Kidney epithelial cell (primary cell): Measurements from ENCODE around the gene ANP32A. TPM values are rescaled to one million over a fixed set of nuclear protein-coding genes. Genes with fewer than 3 reads are reported as not detected.

ENCODE experiments used
- DNase-seq: peaks from one replicate; pipeline ENCODE4 v3.0.0-alpha.2; 2010; ENCODE audit warnings: low read depth
- H3K27me3 ChIP-seq: 2 replicates; pipeline ENCODE4 v1.6.0; 2011; ENCODE audit warnings: low read length; ENCODE audit not compliant: control insufficient read depth, insufficient read depth
- H3K36me3 ChIP-seq: 2 replicates; pipeline ENCODE4 v1.5.1; 2011; ENCODE audit warnings: low read length; ENCODE audit not compliant: control insufficient read depth, insufficient read depth
- H3K4me3 ChIP-seq: 2 replicates; pipeline ENCODE4 v1.5.1; 2011; ENCODE audit warnings: low read depth, mild to moderate bottlenecking, control low read depth, low read length
- total RNA-seq: library from RNA; depleted of rRNA; stranded (reverse); fragments of >200 nt; gene quantifications from 2 replicates; pipeline ENCODE4 v1.2.3, GENCODE V29; 2015
- TF ChIP-seq, protein P1 (sequence below): IDR thresholded peaks from 2 replicates; pipeline ENCODE4 v1.5.1; 2011; ENCODE audit warnings: mild to moderate bottlenecking, moderate library complexity, low read length, control low read depth, inconsistent platforms; ENCODE audit not compliant: insufficient read depth, poor library complexity, severe bottlenecking

The ANP32A gene
- total RNA-seq, 1 donor from 2014 or later, result 46.8 TPM

DNA sequence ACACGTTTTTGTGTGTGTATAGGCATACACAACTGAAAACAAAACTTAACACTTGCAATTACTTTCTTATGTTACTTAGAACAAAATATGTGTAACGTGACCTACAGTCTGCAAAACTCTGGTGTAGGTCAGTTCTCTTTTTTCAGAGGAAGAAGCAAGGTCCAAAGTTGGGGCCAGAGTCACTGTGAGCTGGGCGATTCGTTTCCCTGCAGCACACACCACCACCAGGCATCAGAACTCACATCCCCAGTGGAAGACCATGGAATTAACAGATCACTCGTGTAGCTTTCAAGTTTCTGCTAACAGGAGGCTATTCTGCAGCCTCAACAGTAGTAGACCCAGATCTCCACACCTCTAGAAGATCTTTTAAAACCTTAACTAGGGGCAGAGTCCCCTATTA is 25.8 kb downstream of the ANP32A start:
- TF ChIP-seq, protein P1, sequence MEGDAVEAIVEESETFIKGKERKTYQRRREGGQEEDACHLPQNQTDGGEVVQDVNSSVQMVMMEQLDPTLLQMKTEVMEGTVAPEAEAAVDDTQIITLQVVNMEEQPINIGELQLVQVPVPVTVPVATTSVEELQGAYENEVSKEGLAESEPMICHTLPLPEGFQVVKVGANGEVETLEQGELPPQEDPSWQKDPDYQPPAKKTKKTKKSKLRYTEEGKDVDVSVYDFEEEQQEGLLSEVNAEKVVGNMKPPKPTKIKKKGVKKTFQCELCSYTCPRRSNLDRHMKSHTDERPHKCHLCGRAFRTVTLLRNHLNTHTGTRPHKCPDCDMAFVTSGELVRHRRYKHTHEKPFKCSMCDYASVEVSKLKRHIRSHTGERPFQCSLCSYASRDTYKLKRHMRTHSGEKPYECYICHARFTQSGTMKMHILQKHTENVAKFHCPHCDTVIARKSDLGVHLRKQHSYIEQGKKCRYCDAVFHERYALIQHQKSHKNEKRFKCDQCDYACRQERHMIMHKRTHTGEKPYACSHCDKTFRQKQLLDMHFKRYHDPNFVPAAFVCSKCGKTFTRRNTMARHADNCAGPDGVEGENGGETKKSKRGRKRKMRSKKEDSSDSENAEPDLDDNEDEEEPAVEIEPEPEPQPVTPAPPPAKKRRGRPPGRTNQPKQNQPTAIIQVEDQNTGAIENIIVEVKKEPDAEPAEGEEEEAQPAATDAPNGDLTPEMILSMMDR, result no peak
- H3K4me3 ChIP-seq, result no peak overlapping the region
- H3K36me3 ChIP-seq, result no peaks in the 10 kb centered on the region
- H3K27me3 ChIP-seq, result no peaks in the 10 kb centered on the region
- DNase-seq, result no peak

DNA sequence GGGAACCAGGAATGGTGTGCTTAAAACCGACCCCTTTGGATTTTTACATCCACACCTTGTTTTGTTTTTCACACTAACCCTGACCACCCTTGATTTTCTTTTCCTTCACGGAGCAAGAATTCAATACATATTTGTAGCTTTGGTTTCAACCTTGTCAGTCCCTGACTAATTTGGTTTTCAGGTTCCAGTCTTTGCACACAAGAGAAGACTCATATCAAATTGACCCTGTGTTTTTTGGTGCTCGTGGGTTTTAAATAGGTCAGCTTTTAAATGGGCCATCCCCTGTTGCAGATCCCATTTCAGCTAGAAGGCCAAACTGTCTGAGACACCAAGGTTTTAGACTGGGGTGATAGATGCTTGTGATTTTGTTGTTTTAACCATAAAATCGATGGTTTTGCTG is 26.4 kb downstream of the ANP32A start:
- Histone ChIP-seq H3K36me3 (no peaks in the 10 kb centered on the region), H3K27me3 (no peaks in the 10 kb centered on the region), H3K4me3 (no peak overlapping the region)
- DNase-seq, result no peak
- TF ChIP-seq, protein P1, result no peak

DNA sequence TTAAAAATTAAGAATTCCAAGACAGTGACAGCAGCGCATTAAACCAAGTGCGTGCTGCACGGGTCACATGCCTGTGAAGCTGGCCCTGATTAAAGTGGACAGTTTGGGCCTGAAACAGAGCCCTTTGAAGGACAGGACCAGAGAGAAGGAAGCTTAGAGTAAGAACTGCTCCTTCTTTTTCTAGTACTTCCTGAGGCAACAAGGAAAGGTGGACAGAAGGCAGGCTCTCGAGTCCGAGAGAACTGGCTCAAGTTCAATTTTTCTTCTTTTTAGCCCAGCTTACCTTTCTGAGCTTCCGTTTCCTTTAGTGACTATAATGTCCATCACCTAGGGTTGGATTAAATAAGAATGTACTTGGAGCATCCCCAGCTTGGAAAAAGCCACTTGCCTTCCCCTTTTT is 26.9 kb downstream of the ANP32A start:
- Histone ChIP-seq H3K27me3 (no peaks in the 10 kb centered on the region), H3K4me3 (no peak overlapping the region), H3K36me3 (no peaks in the 10 kb centered on the region)
- DNase-seq, result no peak
- TF ChIP-seq, protein P1, result no peak

DNA sequence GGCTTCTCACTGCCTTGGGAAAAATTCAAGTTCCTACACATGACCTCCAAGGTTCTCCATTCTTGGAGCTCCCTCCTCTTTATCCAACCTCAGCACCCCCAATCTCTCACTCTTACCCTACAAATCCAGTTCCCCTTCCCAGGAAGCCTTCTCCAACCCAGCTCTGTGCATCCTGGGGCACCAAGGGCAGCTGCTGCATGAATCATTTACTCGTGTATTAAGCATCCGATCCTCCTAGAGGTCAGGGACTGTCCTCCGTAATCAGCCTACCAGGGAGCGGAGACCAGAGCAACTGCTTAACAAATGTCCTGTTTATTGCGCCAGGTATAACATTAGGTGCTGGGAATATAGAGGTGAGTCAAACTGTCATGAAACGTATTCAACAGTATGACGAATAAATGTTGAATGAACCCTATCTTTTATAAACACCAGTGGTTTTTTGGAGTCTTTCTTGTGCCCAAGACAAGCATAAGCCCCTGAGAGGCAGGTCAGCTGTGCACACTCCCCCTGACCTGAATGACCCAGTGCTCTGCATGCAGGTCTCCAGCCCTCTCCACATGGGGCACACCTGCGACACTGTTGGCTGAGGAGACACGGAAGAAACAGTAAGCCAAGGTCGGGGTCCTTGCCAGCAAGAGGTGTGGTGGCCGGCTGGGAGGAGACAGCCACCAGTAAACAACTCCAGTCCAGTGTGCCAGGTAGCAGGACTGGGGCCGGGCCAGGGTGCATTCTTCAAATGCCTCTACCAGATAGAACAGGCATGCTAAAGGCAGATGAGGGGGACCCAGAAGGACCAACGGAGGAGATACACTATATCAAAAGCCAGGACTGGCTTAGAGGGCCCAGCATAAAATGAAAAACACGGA is 27.6 kb downstream of the ANP32A start:
- H3K36me3 ChIP-seq, result no peaks in the 10 kb centered on the region
- H3K4me3 ChIP-seq, result no peak overlapping the region
- DNase-seq, result no peak
- TF ChIP-seq, protein P1, result no peak
- H3K27me3 ChIP-seq, result no peaks in the 10 kb centered on the region

DNA sequence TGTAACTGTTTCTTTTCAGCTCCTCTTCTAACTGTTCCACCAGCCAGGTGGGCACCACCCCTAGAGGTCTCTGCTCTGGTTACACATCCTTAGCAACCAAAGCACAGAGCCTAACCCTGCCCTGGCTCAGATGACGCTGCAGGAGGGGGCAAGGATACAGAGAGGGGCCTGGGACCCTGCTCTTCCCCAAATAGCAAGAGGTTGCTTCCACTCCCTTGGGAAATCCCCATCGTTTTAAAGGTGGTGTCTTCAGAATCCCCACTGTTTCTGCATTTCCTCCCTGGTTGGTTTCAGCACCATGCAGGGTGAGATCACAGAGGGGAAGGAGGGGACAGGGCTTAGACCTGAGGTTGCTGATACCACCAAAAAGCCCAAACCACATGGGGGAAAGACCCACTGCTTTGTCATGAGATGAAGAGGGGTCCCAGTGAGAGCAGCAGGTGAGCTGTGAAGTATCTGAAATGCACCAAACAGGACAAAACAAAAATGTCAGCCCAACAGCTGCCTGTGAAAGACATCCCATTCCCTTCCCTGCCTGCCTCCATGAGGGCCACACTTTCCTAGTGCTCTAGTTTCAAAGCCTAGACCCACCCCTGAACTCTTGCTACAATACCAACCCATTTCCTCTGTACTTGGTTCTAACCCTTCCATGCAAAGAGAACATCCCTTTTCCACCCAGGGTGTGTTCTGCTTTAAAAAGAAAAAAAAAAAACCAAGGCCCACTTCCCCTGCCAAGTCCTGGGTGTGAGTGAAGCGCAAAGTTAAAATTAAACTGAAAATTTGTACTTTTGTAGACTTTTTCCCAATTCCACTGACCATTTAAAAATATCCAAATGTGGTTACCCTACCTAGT is 29.0 kb downstream of the ANP32A start:
- Histone ChIP-seq H3K27me3 (no peaks in the 10 kb centered on the region), H3K36me3 (no peaks in the 10 kb centered on the region), H3K4me3 (no peak overlapping the region)
- TF ChIP-seq, protein P1, result no peak
- DNase-seq, result no peak
